ENCODE data around the gene RNASEH2A.

Gene RNASEH2A

DNA sequence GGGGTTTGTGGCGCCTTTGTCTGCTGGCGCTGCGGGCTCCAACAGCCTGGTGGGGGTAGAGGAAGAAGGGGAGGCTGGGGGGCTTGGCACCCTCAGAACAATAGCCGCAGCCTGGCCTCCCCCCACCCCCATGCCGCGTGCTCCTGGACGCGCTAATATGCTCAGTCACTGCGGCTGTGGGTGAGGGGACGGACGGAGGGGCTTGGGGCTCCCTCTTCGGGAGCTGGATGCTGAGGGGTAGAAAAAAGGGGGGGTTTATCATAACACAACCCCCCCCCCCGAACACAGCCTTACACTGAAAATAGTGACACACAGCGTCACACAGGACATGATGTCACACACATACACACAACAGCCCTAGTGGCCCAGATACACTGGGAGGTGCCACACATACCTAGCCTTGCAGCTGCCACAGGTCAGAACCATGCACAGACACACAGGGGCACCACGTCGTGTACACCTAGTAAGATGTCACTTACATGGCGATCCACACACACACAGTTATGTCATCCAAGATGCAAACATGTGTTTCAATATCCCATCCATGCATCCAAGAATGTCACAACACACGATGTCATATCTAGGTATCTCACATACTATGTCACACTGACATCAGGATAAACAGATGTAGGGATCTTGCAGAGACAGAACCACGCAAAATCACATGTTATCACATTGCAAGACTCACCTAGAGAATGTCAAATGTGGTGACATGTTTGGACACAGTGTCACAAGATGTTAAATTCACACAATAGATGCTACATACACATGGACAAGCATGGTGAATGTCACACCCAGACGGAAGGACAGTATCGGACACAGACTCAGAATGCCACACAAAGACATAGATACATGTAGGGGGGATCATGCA is 32.7 kb downstream of the RNASEH2A start:
- no peak overlapping the region for H3K27ac ChIP-seq (ENCODE audit: poor library complexity, severe bottlenecking)
- H3K9me3 ChIP-seq (ENCODE audit: severe bottlenecking): no peaks in the 10 kb centered on the region
- TF ChIP-seq, protein P1, sequence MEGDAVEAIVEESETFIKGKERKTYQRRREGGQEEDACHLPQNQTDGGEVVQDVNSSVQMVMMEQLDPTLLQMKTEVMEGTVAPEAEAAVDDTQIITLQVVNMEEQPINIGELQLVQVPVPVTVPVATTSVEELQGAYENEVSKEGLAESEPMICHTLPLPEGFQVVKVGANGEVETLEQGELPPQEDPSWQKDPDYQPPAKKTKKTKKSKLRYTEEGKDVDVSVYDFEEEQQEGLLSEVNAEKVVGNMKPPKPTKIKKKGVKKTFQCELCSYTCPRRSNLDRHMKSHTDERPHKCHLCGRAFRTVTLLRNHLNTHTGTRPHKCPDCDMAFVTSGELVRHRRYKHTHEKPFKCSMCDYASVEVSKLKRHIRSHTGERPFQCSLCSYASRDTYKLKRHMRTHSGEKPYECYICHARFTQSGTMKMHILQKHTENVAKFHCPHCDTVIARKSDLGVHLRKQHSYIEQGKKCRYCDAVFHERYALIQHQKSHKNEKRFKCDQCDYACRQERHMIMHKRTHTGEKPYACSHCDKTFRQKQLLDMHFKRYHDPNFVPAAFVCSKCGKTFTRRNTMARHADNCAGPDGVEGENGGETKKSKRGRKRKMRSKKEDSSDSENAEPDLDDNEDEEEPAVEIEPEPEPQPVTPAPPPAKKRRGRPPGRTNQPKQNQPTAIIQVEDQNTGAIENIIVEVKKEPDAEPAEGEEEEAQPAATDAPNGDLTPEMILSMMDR (IDR thresholded peaks at IDR 0.05; ENCODE audit: poor library complexity, severe bottlenecking): no peak
- H3K27me3 ChIP-seq (ENCODE audit: insufficient read depth, poor library complexity, severe bottlenecking): peaks cover 61% of the 10 kb centered on the region
- H3K36me3 ChIP-seq (ENCODE audit: low read depth): no peaks in the 10 kb centered on the region
- ATAC-seq (ENCODE audit: low read depth) (no peak), DNase-seq (ENCODE audit: low spot score) (no peak)
- H3K4me1 ChIP-seq (ENCODE audit: insufficient read depth, poor library complexity, severe bottlenecking): no peaks in the 10 kb centered on the region
- H3K4me3 ChIP-seq (ENCODE audit: severe bottlenecking): peak overlapping the region; percentile 26

DNA sequence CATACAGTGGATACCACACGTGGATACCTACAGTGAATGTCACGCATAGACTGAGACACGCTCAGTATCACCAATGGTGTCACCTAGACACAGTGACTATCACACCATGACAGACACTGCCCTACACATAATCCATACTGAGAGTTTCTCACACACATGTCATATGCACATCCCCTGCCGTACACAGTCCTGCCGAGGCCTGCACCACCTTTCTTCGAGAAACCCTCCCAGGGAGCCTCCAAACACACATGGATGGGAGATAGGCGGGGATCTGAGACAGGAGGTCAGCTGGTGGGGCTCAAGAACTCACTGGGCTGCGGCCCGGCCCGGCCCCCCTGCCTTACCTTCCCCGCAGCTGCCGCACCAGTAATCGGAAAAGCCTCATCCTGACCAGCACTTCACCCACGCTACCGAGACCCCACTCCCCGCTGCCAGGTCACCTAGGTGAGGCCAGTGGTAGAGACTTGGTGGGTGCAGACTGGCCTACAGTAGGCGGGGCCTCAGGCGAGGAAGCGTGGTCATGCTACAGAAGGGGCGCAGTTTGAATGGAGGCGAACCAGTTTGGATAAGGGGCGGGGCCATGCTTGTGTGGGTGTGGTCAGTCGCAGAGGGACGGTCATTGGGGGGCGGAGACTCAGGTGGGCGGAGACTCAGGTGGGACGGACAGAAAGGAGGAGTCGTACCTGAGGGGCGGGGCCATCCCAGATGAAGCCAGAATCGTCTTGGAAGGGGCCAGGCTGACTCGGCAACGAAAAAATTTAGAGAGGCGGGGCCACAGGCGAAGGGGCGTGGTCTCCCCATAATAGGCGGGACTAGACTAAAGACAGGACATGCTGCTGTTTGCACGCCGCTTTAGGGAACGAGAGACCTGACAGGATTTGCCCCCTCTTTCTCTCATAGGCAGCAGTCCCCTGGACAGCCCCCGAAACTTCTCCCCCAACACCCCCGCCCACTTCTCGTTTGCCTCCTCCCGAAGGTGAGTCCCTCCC is 34.0 kb downstream of the RNASEH2A start:
- DNase-seq (ENCODE audit: low spot score) (peak; percentile 94), ATAC-seq (ENCODE audit: low read depth) (peak; percentile 78)
- Histone ChIP-seq H3K36me3 (ENCODE audit: low read depth) (no peaks in the 10 kb centered on the region), H3K27ac (ENCODE audit: poor library complexity, severe bottlenecking) (peak overlapping the region; percentile 10), H3K4me1 (ENCODE audit: insufficient read depth, poor library complexity, severe bottlenecking) (no peaks in the 10 kb centered on the region), H3K27me3 (ENCODE audit: insufficient read depth, poor library complexity, severe bottlenecking) (peaks cover 49% of the 10 kb centered on the region), H3K4me3 (ENCODE audit: severe bottlenecking) (peak overlapping the region; percentile 34), H3K9me3 (ENCODE audit: severe bottlenecking) (no peaks in the 10 kb centered on the region)
- TF ChIP-seq, protein P1 (IDR thresholded peaks at IDR 0.05; ENCODE audit: poor library complexity, severe bottlenecking): no peak

DNA sequence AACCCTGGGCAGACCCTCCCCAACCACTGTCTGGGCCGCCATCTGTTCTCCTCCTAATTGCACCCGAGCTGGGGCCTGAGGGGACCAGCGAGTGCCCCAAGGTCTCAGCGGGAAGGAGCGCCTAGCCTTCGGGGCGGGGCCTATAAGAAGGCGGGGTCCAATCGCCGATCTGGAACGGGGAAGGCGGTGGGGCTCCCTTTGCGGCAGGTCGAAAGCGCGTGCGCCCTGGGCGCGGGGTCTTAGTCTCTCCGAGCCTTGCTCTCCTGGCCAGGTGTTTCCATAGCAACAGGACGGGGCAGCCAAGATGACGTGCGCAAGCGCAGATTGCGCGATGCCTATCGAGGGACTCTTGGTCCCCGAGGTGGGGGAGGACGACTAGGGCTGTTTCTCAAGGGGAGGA is 34.7 kb downstream of the RNASEH2A start:
- no peaks in the 10 kb centered on the region for H3K9me3 ChIP-seq (ENCODE audit: severe bottlenecking)
- no peaks in the 10 kb centered on the region for H3K36me3 ChIP-seq (ENCODE audit: low read depth)
- peaks cover 42% of the 10 kb centered on the region for H3K27me3 ChIP-seq (ENCODE audit: insufficient read depth, poor library complexity, severe bottlenecking)
- peak overlapping the region; percentile 34 for H3K4me3 ChIP-seq (ENCODE audit: severe bottlenecking)
- DNase-seq (ENCODE audit: low spot score): no peak
- H3K27ac ChIP-seq (ENCODE audit: poor library complexity, severe bottlenecking): peak overlapping the region; percentile 10
- ATAC-seq (ENCODE audit: low read depth): peak; percentile 54
- no peaks in the 10 kb centered on the region for H3K4me1 ChIP-seq (ENCODE audit: insufficient read depth, poor library complexity, severe bottlenecking)
- TF ChIP-seq, protein P1 (IDR thresholded peaks at IDR 0.05; ENCODE audit: poor library complexity, severe bottlenecking): no peak

DNA sequence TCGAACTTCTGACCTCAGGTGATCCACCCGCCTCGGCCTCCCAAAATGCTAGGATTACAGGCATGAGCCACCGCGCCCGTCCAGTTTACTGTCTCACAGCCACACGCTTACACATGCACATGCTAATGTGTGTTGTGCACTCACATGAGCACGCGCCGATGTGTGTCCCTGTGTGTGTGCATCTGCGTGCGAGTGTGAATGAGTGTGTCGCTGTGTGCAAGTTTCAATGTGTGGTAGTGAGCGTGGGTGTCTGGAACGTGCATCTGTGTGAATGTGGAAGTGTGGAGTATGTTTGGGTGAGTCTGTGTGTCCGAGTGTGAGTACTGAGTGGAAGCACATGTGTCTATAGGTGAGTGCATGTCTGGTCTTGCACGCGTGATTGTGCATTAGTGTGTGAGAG is 36.1 kb downstream of the RNASEH2A start:
- H3K27ac ChIP-seq (ENCODE audit: poor library complexity, severe bottlenecking): no peak overlapping the region
- peaks cover 27% of the 10 kb centered on the region for H3K27me3 ChIP-seq (ENCODE audit: insufficient read depth, poor library complexity, severe bottlenecking)
- TF ChIP-seq, protein P1 (IDR thresholded peaks at IDR 0.05; ENCODE audit: poor library complexity, severe bottlenecking): no peak
- no peaks in the 10 kb centered on the region for H3K36me3 ChIP-seq (ENCODE audit: low read depth)
- no peaks in the 10 kb centered on the region for H3K4me1 ChIP-seq (ENCODE audit: insufficient read depth, poor library complexity, severe bottlenecking)
- ATAC-seq (ENCODE audit: low read depth) (no peak), DNase-seq (ENCODE audit: low spot score) (no peak)
- H3K4me3 ChIP-seq (ENCODE audit: severe bottlenecking): no peak overlapping the region
- H3K9me3 ChIP-seq (ENCODE audit: severe bottlenecking): no peaks in the 10 kb centered on the region
